Neural cell (in vitro differentiated cells): ENCODE measurements around the gene ZXDA.

ENCODE experiments used
- CTCF ChIP-seq: fragments of 450-650 bp; IDR thresholded peaks from 2 replicates; pipeline ENCODE4 v1.5.1; 2014; ENCODE audit warnings: antibody characterized with exemption, mild to moderate bottlenecking, moderate library complexity; ENCODE audit not compliant: poor library complexity, severe bottlenecking
- EZH2 ChIP-seq: fragments of 200-600, 300-800 bp; shearing (Covaris generic), sonication (generic); IDR thresholded peaks from 2 replicates; pipeline ENCODE4 v1.6.1; 2014; ENCODE audit warnings: antibody characterized with exemption, low read length, borderline replicate concordance, mild to moderate bottlenecking; ENCODE audit not compliant: insufficient read depth, poor library complexity, severe bottlenecking
- MXI1 ChIP-seq: fragments of 450-650 bp; conservative IDR thresholded peaks from 2 replicates; pipeline ENCODE4 v1.6.1; 2014; ENCODE audit warnings: antibody characterized with exemption, mild to moderate bottlenecking; ENCODE audit not compliant: poor library complexity, severe bottlenecking
- POLR2AphosphoS5 ChIP-seq: IDR thresholded peaks from 2 replicates; pipeline ENCODE4 v1.6.1; 2012
- TAF1 ChIP-seq: IDR thresholded peaks from 2 replicates; pipeline ENCODE4 v1.6.1; 2012; ENCODE audit warnings: low read depth
- TF ChIP-seq, protein P1 (sequence below): IDR thresholded peaks from 2 replicates; pipeline ENCODE4 v1.6.1; 2012; ENCODE audit warnings: borderline replicate concordance

DNA sequence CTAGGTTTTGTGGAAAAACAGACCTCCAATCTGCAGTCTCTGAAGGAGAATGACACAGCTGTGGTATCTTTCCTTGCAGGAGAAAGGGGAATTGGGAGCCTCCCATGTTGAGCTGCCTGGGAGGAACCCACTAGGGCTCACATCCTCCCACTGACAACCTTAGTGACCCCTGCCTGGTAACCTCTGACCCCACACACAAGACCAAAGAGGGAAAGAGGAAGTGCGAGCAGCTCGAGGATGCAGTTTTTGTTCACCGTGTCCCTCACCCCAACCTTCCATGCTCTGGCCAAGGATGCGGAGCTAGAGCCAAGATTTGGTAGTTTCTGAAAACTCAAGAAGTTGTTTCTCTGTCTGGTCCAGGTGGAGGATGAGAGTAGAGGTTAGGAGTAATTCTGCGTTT lies 5.4 kb upstream of the ZXDA start:
- TF ChIP-seq EZH2 (no peak), POLR2AphosphoS5 (no peak), CTCF (no peak), MXI1 (no peak), TAF1 (no peak)
- TF ChIP-seq, protein P1, sequence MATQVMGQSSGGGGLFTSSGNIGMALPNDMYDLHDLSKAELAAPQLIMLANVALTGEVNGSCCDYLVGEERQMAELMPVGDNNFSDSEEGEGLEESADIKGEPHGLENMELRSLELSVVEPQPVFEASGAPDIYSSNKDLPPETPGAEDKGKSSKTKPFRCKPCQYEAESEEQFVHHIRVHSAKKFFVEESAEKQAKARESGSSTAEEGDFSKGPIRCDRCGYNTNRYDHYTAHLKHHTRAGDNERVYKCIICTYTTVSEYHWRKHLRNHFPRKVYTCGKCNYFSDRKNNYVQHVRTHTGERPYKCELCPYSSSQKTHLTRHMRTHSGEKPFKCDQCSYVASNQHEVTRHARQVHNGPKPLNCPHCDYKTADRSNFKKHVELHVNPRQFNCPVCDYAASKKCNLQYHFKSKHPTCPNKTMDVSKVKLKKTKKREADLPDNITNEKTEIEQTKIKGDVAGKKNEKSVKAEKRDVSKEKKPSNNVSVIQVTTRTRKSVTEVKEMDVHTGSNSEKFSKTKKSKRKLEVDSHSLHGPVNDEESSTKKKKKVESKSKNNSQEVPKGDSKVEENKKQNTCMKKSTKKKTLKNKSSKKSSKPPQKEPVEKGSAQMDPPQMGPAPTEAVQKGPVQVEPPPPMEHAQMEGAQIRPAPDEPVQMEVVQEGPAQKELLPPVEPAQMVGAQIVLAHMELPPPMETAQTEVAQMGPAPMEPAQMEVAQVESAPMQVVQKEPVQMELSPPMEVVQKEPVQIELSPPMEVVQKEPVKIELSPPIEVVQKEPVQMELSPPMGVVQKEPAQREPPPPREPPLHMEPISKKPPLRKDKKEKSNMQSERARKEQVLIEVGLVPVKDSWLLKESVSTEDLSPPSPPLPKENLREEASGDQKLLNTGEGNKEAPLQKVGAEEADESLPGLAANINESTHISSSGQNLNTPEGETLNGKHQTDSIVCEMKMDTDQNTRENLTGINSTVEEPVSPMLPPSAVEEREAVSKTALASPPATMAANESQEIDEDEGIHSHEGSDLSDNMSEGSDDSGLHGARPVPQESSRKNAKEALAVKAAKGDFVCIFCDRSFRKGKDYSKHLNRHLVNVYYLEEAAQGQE: no peak
